GM12878 (cell line): ENCODE measurements around the gene SRGAP2.
"Not testable (repeated sequence)": the region's sequence is repeated elsewhere in the genome, so short reads cannot be mapped to it uniquely, and the experiment has no call there.

Experiments
- BACH1 ChIP-seq: fragments of 450-650 bp; IDR thresholded peaks from 2 replicates; pipeline ENCODE4 v1.6.1; 2017; ENCODE audit warnings: mild to moderate bottlenecking, borderline replicate concordance
- CTCF ChIP-seq, 3 experiments: IDR thresholded peaks in 2 of 3; conservative IDR thresholded peaks in 1 of 3; 2 replicates each; pipeline ENCODE4 v1.5.1; 2011; ENCODE audit warnings: low read depth in 3 of 3, low read length in 3 of 3, mild to moderate bottlenecking in 3 of 3, control low read depth in 2 of 3, moderate library complexity in 2 of 3, inconsistent platforms in 1 of 3, mixed read lengths in 1 of 3; ENCODE audit not compliant: control insufficient read depth in 2 of 3, insufficient read depth in 1 of 3; ENCODE audit errors: extremely low read depth in 1 of 3
- ETV6 ChIP-seq, 2 experiments: fragments of 450-650 bp in 1 of 2; IDR thresholded peaks in 1 of 2; conservative IDR thresholded peaks in 1 of 2; 2 replicates each; pipeline ENCODE4 v1.6.1; 2014; ENCODE audit warnings: antibody characterized with exemption in 1 of 2, borderline replicate concordance in 1 of 2, low read depth in 1 of 2, mild to moderate bottlenecking in 1 of 2, moderate library complexity in 1 of 2
- EZH2 ChIP-seq: IDR thresholded peaks from 2 replicates; pipeline ENCODE4 v1.6.1; 2012; ENCODE audit warnings: low read depth, mild to moderate bottlenecking, control low read depth, inconsistent platforms, low read length, borderline replicate concordance; ENCODE audit not compliant: control insufficient read depth
- JUNB ChIP-seq: IDR thresholded peaks from 2 replicates; pipeline ENCODE4 v1.6.1; 2016; ENCODE audit warnings: antibody characterized with exemption, mild to moderate bottlenecking
- PAX8 ChIP-seq: fragments of 450-650 bp; IDR thresholded peaks from 2 replicates; pipeline ENCODE4 v1.6.1; 2017; ENCODE audit warnings: mild to moderate bottlenecking, moderate library complexity
- POLR2A ChIP-seq: IDR thresholded peaks from 2 replicates; pipeline ENCODE4 v1.6.1; 2011; ENCODE audit warnings: low read depth, mild to moderate bottlenecking, low read length
- POLR2AphosphoS5 ChIP-seq: IDR thresholded peaks from 2 replicates; pipeline ENCODE4 v1.6.1; 2011; ENCODE audit warnings: mild to moderate bottlenecking, low read length, inconsistent platforms
- RBBP5 ChIP-seq: fragments of 200-600 bp; sonication (generic); conservative IDR thresholded peaks from 2 replicates; pipeline ENCODE4 v1.6.1; 2016
- SP1 ChIP-seq: IDR thresholded peaks from one replicate; pipeline ENCODE4 v1.6.1; 2011; ENCODE audit warnings: low read depth, low read length
- SREBF1 ChIP-seq: IDR thresholded peaks from 2 replicates; pipeline ENCODE4 v1.6.1; 2012; ENCODE audit warnings: mild to moderate bottlenecking, low read length
- YY1 ChIP-seq: IDR thresholded peaks from 2 replicates; pipeline ENCODE4 v1.6.1; 2011; ENCODE audit warnings: low read depth, mild to moderate bottlenecking, low read length

DNA sequence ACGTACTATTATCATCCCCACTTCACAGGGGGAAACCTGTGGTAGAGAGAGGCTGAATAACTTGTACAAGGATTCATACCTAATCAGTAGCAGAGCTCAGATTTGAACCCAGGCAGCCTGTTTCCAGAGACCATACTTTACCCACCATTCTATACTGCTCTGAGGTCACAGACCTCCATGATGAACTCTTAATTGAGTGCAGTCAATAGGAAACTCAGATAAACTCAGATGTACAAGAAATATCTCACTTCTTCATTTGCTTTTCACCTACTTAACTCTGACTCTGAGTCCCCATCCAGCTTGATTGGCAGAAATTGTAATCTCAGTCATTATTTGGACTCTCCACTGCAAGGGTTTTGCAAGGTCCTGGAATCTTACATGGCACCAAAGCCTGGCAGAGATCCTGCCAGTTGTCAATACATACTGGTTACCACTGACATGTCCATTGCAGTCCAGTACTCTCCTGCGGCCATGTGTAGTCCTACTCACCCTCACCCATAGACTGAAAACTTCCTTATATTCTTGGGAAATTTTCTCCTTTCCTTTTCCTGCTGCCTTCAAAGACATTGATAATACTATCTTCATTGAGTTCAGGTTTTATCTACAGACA, 30.1 kb upstream of the SRGAP2 start:
- not testable (repeated sequence) for TF ChIP-seq CTCF (IDR thresholded peaks at IDR 0.05 in 2 of 3, conservative IDR thresholded peaks at IDR 0.05 in 1 of 3; ENCODE audit: control insufficient read depth in 2 of 3, extremely low read depth in 1 of 3, insufficient read depth in 1 of 3, low read depth in 3 of 3, low read length in 3 of 3); YY1; POLR2A; EZH2; ETV6 (conservative IDR thresholded peaks at IDR 0.05 in 1 of 2, IDR thresholded peaks at IDR 0.05 in 1 of 2; ENCODE audit: borderline replicate concordance in 1 of 2, low read depth in 1 of 2); RBBP5; SP1; SREBF1; POLR2AphosphoS5; BACH1; JUNB; PAX8
